Hepatocyte (in vitro differentiated cells): ENCODE results near the gene SLC38A9.

Experiments
- EZH2 ChIP-seq: fragments of 200-600 bp; sonication (generic); IDR thresholded peaks from 2 replicates; pipeline ENCODE4 v1.6.1; 2016; ENCODE audit warnings: antibody characterized with exemption, mild to moderate bottlenecking, borderline replicate concordance
- EZH2phosphoT487 ChIP-seq: fragments of 200-600 bp; sonication (generic); IDR thresholded peaks from one replicate; pipeline ENCODE4 v1.6.1; 2018; ENCODE audit warnings: antibody characterized with exemption, mild to moderate bottlenecking, low read depth, moderate library complexity; ENCODE audit not compliant: unreplicated experiment, severe bottlenecking
- TF ChIP-seq, protein P1 (sequence below): fragments of 200-600 bp; sonication (generic); IDR thresholded peaks from 2 replicates; pipeline ENCODE4 v1.5.1; 2016; ENCODE audit warnings: antibody characterized with exemption, mild to moderate bottlenecking; ENCODE audit not compliant: poor library complexity

GRCh38 chr5:55610542-55610941, 101.6 kb downstream of the SLC38A9 start:
- TF ChIP-seq, protein P1, sequence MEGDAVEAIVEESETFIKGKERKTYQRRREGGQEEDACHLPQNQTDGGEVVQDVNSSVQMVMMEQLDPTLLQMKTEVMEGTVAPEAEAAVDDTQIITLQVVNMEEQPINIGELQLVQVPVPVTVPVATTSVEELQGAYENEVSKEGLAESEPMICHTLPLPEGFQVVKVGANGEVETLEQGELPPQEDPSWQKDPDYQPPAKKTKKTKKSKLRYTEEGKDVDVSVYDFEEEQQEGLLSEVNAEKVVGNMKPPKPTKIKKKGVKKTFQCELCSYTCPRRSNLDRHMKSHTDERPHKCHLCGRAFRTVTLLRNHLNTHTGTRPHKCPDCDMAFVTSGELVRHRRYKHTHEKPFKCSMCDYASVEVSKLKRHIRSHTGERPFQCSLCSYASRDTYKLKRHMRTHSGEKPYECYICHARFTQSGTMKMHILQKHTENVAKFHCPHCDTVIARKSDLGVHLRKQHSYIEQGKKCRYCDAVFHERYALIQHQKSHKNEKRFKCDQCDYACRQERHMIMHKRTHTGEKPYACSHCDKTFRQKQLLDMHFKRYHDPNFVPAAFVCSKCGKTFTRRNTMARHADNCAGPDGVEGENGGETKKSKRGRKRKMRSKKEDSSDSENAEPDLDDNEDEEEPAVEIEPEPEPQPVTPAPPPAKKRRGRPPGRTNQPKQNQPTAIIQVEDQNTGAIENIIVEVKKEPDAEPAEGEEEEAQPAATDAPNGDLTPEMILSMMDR = no peak
- no peak for TF ChIP-seq EZH2
- no peak for TF ChIP-seq EZH2phosphoT487
